Gastroesophageal sphincter (tissue), 3 donors: ENCODE measurements around the gene ROPN1B.

Experiments used
- EP300 ChIP-seq: sonication (generic); formaldehyde crosslinking; IDR thresholded peaks from one replicate; pipeline ENCODE4 v1.6.1; 2017; ENCODE audit warnings: antibody characterized with exemption, mild to moderate bottlenecking
- POLR2AphosphoS5 ChIP-seq: sonication (generic); formaldehyde crosslinking; IDR thresholded peaks from one replicate; pipeline ENCODE4 v1.6.1; 2017; ENCODE audit warnings: antibody characterized with exemption
- TF ChIP-seq, protein P1 (sequence below), 4 experiments: fragments of 200-600 bp in 2 of 4; fragments of 450-650 bp in 2 of 4; sonication (generic) in 1 of 4; IDR thresholded peaks; one replicate each; pipeline ENCODE4 v1.5.1; 2017 to 2019; ENCODE audit warnings: antibody characterized with exemption in 4 of 4, mild to moderate bottlenecking in 2 of 4, moderate library complexity in 2 of 4

- TF ChIP-seq, protein P1, sequence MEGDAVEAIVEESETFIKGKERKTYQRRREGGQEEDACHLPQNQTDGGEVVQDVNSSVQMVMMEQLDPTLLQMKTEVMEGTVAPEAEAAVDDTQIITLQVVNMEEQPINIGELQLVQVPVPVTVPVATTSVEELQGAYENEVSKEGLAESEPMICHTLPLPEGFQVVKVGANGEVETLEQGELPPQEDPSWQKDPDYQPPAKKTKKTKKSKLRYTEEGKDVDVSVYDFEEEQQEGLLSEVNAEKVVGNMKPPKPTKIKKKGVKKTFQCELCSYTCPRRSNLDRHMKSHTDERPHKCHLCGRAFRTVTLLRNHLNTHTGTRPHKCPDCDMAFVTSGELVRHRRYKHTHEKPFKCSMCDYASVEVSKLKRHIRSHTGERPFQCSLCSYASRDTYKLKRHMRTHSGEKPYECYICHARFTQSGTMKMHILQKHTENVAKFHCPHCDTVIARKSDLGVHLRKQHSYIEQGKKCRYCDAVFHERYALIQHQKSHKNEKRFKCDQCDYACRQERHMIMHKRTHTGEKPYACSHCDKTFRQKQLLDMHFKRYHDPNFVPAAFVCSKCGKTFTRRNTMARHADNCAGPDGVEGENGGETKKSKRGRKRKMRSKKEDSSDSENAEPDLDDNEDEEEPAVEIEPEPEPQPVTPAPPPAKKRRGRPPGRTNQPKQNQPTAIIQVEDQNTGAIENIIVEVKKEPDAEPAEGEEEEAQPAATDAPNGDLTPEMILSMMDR (IDR thresholded peaks at IDR 0.05) = no peak
- TF ChIP-seq EP300 = no peak
- no peak for TF ChIP-seq POLR2AphosphoS5
Measured at GRCh38 chr3:125960456-125961288, 8.3 kb upstream of the ROPN1B start.
